ENCODE measurements around the gene DKC1. TPM values are rescaled to one million over a fixed set of nuclear protein-coding genes. Genes with fewer than 3 reads are reported as not detected.
A peak's percentile ranks its signal among the peaks of the same experiment; 100 is the strongest.

DKC1 gene
- total RNA-seq, 1 donor from 2014 or later: 45.6 TPM

DNA sequence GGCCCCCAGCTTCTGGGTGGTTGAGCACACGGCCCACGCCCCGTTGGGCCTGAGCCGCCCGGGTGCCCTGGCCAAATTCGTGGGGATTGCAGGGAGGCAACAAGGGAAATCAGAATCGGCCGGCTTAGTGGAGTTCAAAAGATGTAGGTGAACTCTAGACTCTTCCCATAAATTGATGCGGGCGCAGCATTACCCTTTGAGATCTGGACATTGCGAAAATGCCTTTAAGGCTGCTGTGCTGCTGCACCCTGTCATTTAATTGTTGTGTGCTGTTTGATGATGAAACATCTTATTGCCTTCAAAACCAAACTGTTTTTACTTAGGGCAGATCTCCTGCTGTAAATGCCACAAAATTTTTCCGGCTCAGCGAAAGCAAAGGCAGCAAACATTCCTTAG, 43.0 kb downstream of the DKC1 start:
- Histone ChIP-seq H3K79me2 (ENCODE audit: low read depth) (no peaks in the 10 kb centered on the region), H3F3A (ENCODE audit: low read depth) (no peaks in the 10 kb centered on the region), H3K4me2 (peak overlapping the region; percentile 81), H3K36me3 (no peaks in the 10 kb centered on the region), H3K27me3 (peaks cover 72% of the 10 kb centered on the region), H3K4me3 (peak overlapping the region; percentile 55), H2AFZ (replicated peaks) (peak overlapping the region; percentile 59), H3K4me1 (no peaks in the 10 kb centered on the region), H3K27ac (no peak overlapping the region), H3K9me3 (ENCODE audit: low read depth) (peaks cover 7% of the 10 kb centered on the region), H4K20me1 (ENCODE audit: low read depth) (peaks cover 4% of the 10 kb centered on the region), H3K9ac (no peak overlapping the region)
- TF ChIP-seq EZH2 (IDR thresholded peaks at IDR 0.05) (peak; percentile 44), EZH2phosphoT487 (IDR thresholded peaks at IDR 0.05) (no peak)
- TF ChIP-seq, protein P1, sequence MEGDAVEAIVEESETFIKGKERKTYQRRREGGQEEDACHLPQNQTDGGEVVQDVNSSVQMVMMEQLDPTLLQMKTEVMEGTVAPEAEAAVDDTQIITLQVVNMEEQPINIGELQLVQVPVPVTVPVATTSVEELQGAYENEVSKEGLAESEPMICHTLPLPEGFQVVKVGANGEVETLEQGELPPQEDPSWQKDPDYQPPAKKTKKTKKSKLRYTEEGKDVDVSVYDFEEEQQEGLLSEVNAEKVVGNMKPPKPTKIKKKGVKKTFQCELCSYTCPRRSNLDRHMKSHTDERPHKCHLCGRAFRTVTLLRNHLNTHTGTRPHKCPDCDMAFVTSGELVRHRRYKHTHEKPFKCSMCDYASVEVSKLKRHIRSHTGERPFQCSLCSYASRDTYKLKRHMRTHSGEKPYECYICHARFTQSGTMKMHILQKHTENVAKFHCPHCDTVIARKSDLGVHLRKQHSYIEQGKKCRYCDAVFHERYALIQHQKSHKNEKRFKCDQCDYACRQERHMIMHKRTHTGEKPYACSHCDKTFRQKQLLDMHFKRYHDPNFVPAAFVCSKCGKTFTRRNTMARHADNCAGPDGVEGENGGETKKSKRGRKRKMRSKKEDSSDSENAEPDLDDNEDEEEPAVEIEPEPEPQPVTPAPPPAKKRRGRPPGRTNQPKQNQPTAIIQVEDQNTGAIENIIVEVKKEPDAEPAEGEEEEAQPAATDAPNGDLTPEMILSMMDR (IDR thresholded peaks at IDR 0.05): no peak
- Mint-ChIP-seq H3K27ac (no peak overlapping the region), H3K9me3 (peaks cover 32% of the 10 kb centered on the region), H3K4me1 (peaks cover 22% of the 10 kb centered on the region), H3K36me3 (no peaks in the 10 kb centered on the region), H3K4me3 (peak overlapping the region; percentile 84), H3K27me3 (ENCODE audit: insufficient read depth, low read depth) (peaks cover 9% of the 10 kb centered on the region)
- no peak for DNase-seq (ENCODE audit: low spot score)

DNA sequence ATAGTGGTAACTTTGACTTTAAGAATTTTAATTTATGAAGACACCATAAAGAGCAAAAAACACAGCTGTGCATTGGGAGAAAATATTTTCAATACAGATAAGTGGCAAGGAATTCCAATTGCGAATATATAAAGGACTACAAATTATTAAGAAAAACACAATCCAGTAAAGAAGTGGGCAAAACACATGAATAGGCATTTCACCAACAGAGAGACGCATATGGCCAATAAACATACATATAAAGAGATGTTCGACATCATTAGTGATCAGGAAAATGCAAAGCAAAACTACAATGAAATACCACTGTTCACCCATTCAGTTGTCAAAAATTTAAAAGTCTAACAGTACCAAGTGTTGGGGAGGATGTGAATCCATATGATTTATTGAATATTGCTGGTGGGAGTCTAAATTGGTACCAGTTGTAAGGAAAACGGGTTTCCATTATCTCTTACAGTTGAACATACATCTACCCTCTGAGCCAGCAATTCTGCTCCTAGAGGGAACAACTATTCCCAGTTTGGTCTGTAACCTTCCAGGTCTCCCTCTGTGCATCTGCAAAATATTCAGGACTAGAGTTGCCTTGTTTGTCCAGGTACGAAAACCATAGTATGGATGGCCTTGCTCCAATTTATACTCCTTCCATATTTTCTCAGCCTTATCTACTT, 44.3 kb downstream of the DKC1 start:
- Histone ChIP-seq H3K9me3 (ENCODE audit: low read depth) (peaks cover 11% of the 10 kb centered on the region), H3K4me3 (no peak overlapping the region), H3K27me3 (peaks cover 59% of the 10 kb centered on the region), H4K20me1 (ENCODE audit: low read depth) (peaks cover 4% of the 10 kb centered on the region), H3K27ac (no peak overlapping the region), H2AFZ (replicated peaks) (no peak overlapping the region), H3K4me2 (no peak overlapping the region), H3K9ac (no peak overlapping the region), H3K79me2 (ENCODE audit: low read depth) (no peaks in the 10 kb centered on the region), H3F3A (ENCODE audit: low read depth) (no peaks in the 10 kb centered on the region), H3K4me1 (no peaks in the 10 kb centered on the region), H3K36me3 (no peaks in the 10 kb centered on the region)
- TF ChIP-seq, protein P1 (IDR thresholded peaks at IDR 0.05): no peak
- TF ChIP-seq EZH2 (IDR thresholded peaks at IDR 0.05): no peak
- TF ChIP-seq EZH2phosphoT487 (IDR thresholded peaks at IDR 0.05): no peak
- Mint-ChIP-seq H3K4me3 (no peak overlapping the region), H3K27me3 (ENCODE audit: insufficient read depth, low read depth) (peaks cover 7% of the 10 kb centered on the region), H3K27ac (no peak overlapping the region), H3K9me3 (peaks cover 32% of the 10 kb centered on the region), H3K4me1 (peaks cover 15% of the 10 kb centered on the region), H3K36me3 (no peaks in the 10 kb centered on the region)
- DNase-seq (ENCODE audit: low spot score): no peak

DNA sequence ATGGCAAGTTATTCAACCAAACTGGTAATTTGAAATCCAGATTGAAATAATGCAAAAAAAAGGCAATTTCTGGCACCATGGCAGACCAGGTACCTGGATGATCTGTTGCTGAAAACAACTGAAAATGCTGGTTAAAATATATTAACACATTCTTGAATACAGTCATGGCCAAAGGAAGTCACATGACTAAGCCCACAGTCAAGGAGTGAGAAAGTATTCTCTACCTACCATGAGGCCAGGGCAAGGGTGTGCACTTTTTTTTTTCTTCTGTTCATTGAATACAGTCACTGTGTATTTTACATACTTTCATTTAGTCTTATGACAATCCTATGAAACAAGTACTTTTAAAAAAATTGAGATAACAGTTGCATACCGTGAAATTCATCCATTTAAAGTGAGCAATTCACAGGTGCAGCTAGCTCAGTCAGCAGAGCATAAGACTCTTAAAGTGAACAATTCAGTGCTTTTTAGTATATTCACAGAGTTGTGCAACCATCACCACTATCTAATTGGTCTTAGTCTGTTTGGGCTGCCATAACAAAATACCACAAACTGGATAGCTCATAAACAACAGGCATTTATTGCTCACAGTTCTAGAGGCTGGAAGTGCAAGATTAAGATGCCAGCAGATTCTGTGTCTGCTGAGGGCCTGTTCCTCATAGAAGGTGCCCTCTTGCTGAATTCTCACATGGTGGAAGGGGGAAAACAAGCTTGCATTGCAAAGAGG, 47.4 kb downstream of the DKC1 start:
- H3K27me3 Mint-ChIP-seq (ENCODE audit: insufficient read depth, low read depth): peaks cover 3% of the 10 kb centered on the region
- H3K27ac Mint-ChIP-seq: no peak overlapping the region
- Histone ChIP-seq H3K36me3 (no peaks in the 10 kb centered on the region), H3K4me3 (no peak overlapping the region), H3K79me2 (ENCODE audit: low read depth) (no peaks in the 10 kb centered on the region), H3K9ac (no peak overlapping the region), H3K4me1 (no peaks in the 10 kb centered on the region), H3K4me2 (no peak overlapping the region), H3K27me3 (peaks cover 28% of the 10 kb centered on the region), H3K27ac (no peak overlapping the region), H4K20me1 (ENCODE audit: low read depth) (no peaks in the 10 kb centered on the region), H3F3A (ENCODE audit: low read depth) (no peaks in the 10 kb centered on the region), H2AFZ (replicated peaks) (no peak overlapping the region), H3K9me3 (ENCODE audit: low read depth) (peaks cover 11% of the 10 kb centered on the region)
- peaks cover 5% of the 10 kb centered on the region for H3K4me1 Mint-ChIP-seq
- DNase-seq (ENCODE audit: low spot score): no peak
- H3K36me3 Mint-ChIP-seq: no peaks in the 10 kb centered on the region
- TF ChIP-seq EZH2 (IDR thresholded peaks at IDR 0.05) (no peak), EZH2phosphoT487 (IDR thresholded peaks at IDR 0.05) (no peak)
- TF ChIP-seq, protein P1 (IDR thresholded peaks at IDR 0.05): no peak
- H3K4me3 Mint-ChIP-seq: no peak overlapping the region
- peaks cover 27% of the 10 kb centered on the region for H3K9me3 Mint-ChIP-seq
